Heart left ventricle (tissue), 13 donors: ENCODE measurements around the gene CLGN.

Experiments
- POLR2A ChIP-seq, 2 donors: fragments of 450-650 bp; IDR thresholded peaks; one replicate each; pipeline ENCODE4 v1.6.1; 2017; ENCODE audit warnings: antibody characterized with exemption in 2 of 2, mild to moderate bottlenecking in 2 of 2, moderate library complexity in 2 of 2
- TF ChIP-seq, protein P1 (sequence below), 12 donors: fragments of 200-600 bp; sonication (generic) in 4 of 12; IDR thresholded peaks; one replicate each; pipeline versions ENCODE4 v1.5.0 to v1.8.0; 2018 to 2022; ENCODE audit warnings: antibody characterized with exemption in 12 of 12, mild to moderate bottlenecking in 5 of 12
- donor health status: ischemic (EF 13 %, LVEDD 7.1; RV severe dilation, severe dysfunction).
- donor health status: DM: no; HTN: yes; CAD: no.
- donor health status: DM: no; HTN: no; CAD: no.
- donor health status: ischemic (EF 25% LVEDD 6.9; RV normal size, moderate dysfunction).
- donor health status: ischemic (EF 25% LVEDD 5.7; RV mildly dilated, moderate dysfunction).
- donor health status: ischemic (EF 35%, LVEDD 5.7; RV mildly dilated, moderate dysfunction).
- donor health status: nonischemic (EF 11% LVEDD 7.7; RV severe dilation, severe dysfunction).
- donor health status: DM: yes; HTN: yes; CAD: no.
- donor health status: PGD.
- donor health status: ischemic (EF 29% LVEDD 5.4; RV normal size, mild dysfunction).
- donor health status: nonischemic (EF 23%, LVEDD 6.1; RV moderate dilation, normal function).

DNA sequence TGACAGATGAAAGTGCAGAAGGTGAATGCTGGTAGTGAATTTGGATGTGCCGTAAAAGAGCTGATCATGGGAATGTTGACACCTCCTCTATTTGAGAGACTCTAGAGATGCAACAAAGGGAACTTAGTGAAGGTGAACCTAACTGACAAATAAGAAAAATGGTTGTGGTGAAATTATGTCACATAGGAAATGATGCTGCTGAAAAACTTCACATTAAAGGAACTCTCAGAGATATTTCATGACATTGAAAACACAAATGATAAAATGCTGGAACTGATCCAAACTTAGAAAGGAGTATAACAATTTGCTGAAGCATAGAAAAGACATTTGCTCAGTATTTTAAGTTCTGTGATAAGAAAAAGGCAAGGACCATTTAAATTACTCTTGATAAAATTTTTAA lies 38.7 kb upstream of the CLGN start:
- TF ChIP-seq, protein P1, sequence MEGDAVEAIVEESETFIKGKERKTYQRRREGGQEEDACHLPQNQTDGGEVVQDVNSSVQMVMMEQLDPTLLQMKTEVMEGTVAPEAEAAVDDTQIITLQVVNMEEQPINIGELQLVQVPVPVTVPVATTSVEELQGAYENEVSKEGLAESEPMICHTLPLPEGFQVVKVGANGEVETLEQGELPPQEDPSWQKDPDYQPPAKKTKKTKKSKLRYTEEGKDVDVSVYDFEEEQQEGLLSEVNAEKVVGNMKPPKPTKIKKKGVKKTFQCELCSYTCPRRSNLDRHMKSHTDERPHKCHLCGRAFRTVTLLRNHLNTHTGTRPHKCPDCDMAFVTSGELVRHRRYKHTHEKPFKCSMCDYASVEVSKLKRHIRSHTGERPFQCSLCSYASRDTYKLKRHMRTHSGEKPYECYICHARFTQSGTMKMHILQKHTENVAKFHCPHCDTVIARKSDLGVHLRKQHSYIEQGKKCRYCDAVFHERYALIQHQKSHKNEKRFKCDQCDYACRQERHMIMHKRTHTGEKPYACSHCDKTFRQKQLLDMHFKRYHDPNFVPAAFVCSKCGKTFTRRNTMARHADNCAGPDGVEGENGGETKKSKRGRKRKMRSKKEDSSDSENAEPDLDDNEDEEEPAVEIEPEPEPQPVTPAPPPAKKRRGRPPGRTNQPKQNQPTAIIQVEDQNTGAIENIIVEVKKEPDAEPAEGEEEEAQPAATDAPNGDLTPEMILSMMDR (IDR thresholded peaks at IDR 0.05): no peak
- TF ChIP-seq POLR2A (IDR thresholded peaks at IDR 0.05): no peak
